Esophagus (tissue), 2 donors: ENCODE measurements around the gene TNS1. TPM values are rescaled to one million over a fixed set of nuclear protein-coding genes. Genes with fewer than 3 reads are reported as not detected.

Source experiments
- H3K27ac ChIP-seq, 2 donors: one replicate each; pipeline ENCODE4 v1.5.1; 2013; ENCODE audit warnings: low read depth in 2 of 2, mild to moderate bottlenecking in 2 of 2, inconsistent platforms in 1 of 2, low read length in 1 of 2, moderate library complexity in 1 of 2
- H3K27me3 ChIP-seq, 2 donors: one replicate each; pipeline ENCODE4 v1.6.1; 2013; ENCODE audit warnings: low read length in 2 of 2, control low read depth in 1 of 2, mild to moderate bottlenecking in 1 of 2; ENCODE audit not compliant: insufficient read depth in 2 of 2, control insufficient read depth in 1 of 2
- H3K36me3 ChIP-seq, 2 donors: one replicate each; pipeline ENCODE4 v1.6.1; 2013; ENCODE audit warnings: low read length in 1 of 2; ENCODE audit not compliant: control insufficient read depth in 2 of 2, insufficient read depth in 2 of 2
- H3K4me1 ChIP-seq, 2 donors: one replicate each; pipeline ENCODE4 v1.6.1; 2013; ENCODE audit warnings: low read length in 1 of 2; ENCODE audit not compliant: control insufficient read depth in 2 of 2, insufficient read depth in 2 of 2
- H3K4me3 ChIP-seq, 2 donors: one replicate each; pipeline ENCODE4 v1.5.1; 2013; ENCODE audit warnings: low read length in 2 of 2, mild to moderate bottlenecking in 2 of 2, low read depth in 1 of 2, moderate library complexity in 1 of 2
- H3K9me3 ChIP-seq, 2 donors: one replicate each; pipeline ENCODE4 v1.6.1; 2013; ENCODE audit warnings: mild to moderate bottlenecking in 2 of 2, low read depth in 1 of 2, low read length in 1 of 2, moderate library complexity in 1 of 2; ENCODE audit not compliant: control insufficient read depth in 2 of 2, insufficient read depth in 1 of 2
- WGBS, 2 donors: extraction: QIAGEN DNeasy Blood & Tissue Kit; methylation state at CpG; one replicate each; pipeline ENCODE4 v1.1.7; 2013; 5-methylcytosine and 5-hydroxymethylcytosine counted together
- polyA plus RNA-seq, 2 donors: library from polyadenylated mRNA; stranded (reverse); fragments of 200-250 nt; gene quantifications; one replicate each; pipeline ENCODE4 v1.2.3, GENCODE V29; 2013
- donor health status: healthy with polysubstance abuse.
- donor health status: Bipolar disorder and iron deficiency.

The TNS1 gene
- polyA plus RNA-seq, 2 donors, result 28.3 to 39.0 TPM

DNA sequence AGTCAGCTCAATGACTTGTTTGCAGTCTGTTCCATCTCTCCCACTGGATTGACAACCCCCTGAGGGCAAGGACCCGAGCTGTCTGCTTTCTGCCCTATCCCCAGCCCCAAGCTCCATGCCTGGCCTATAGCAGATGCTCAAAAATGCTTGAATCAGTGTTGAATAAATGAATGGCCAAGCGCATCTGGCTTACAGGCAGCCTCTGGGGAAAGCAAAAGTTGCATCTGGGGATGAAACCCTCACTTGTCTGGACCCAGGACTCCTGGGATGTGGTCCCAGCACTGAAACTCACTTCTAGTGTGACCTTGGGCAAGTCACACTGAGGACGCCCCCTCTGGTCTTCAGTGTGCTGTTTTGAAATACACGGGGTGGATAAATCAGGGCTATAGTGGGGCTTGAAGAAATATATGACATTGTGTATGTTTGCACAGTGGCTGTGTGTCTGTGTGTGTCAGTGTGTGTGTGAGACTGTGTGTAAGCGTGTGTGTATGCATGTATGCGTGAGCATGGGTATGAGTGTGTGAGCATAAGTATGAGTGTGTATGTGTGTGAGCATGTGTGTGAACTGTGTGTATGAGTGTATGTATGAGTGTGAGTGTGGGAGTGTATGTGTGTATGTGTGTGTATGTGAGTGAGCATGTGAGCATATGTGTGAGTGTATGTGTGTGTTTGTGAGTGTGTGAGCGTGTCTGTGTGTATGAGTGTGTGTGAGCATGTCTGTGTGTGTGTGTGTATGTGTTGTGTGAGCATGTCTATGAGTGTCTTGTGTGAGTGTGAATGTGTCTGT is 27.8 kb upstream of the TNS1 start:
- peaks cover 5 to 57% of the 10 kb centered on the region in 2 donors for H3K4me1 ChIP-seq
- H3K27ac ChIP-seq, result peak overlapping the region in 1 of 2 donors; percentile 75

DNA sequence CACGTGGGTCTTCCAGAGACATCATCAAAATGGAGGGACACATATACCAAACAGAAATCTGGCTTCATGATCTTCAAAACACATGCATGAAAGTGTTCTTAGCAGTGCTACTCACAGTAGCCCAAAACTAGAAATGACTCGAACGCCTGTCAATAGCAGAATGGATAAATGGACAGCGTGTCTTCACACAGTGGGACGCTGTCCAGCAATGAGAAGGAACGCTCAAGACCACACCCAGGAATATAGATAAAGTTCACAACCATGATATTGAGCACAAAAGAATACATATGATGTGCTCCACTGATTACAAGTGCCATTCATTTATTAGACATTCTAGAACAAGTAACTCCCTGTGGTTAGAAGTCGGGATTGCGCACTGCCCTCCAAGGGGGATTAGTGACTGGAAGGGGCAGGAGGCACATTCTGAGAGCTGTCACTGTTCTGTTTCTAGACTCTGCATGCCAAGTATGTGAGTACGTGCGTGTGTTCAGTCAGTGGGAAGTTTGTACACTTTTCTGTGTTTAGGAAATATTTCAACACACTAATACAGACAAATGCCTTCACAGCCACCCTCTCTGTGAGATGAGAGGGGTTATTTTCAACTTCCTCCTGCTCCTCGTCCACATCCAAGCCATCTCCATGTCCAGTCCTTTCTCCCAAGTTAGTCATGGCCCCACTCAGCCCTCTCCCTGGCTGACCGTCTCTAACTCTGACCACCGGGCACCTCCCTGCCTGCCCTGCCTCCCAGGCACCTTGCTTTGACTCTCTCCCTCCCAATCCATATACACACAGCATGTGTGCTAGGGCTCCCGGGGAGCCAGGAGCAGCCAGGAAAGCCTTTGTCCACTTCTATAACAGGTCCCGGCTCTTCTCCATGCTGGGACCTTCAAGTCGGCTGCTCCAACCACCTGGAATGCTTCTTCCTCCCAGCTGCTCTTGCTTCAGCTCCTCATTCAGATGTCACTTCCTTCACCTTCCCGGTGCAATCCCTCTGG is 26.9 kb upstream of the TNS1 start:
- no peaks in the 10 kb centered on the region for H3K36me3 ChIP-seq
- H3K4me1 ChIP-seq, result peaks cover 5 to 57% of the 10 kb centered on the region in 2 donors
- no peaks in the 10 kb centered on the region for H3K9me3 ChIP-seq
- H3K27me3 ChIP-seq, result no peaks in the 10 kb centered on the region
- no peak overlapping the region for H3K4me3 ChIP-seq
- 49 to 55% methylated on average over 17 of the region's 17 CpGs for WGBS, 2 donors
- H3K27ac ChIP-seq, result peak overlapping the region; percentile 43 to 75

More for the DNA sequence above, 27.8 kb upstream of the TNS1 start:
- Histone ChIP-seq H3K36me3 (no peaks in the 10 kb centered on the region), H3K27me3 (no peaks in the 10 kb centered on the region), H3K9me3 (no peaks in the 10 kb centered on the region), H3K4me3 (no peak overlapping the region)
- 78 to 84% methylated on average over 7 of the region's 7 CpGs for WGBS, 2 donors

DNA sequence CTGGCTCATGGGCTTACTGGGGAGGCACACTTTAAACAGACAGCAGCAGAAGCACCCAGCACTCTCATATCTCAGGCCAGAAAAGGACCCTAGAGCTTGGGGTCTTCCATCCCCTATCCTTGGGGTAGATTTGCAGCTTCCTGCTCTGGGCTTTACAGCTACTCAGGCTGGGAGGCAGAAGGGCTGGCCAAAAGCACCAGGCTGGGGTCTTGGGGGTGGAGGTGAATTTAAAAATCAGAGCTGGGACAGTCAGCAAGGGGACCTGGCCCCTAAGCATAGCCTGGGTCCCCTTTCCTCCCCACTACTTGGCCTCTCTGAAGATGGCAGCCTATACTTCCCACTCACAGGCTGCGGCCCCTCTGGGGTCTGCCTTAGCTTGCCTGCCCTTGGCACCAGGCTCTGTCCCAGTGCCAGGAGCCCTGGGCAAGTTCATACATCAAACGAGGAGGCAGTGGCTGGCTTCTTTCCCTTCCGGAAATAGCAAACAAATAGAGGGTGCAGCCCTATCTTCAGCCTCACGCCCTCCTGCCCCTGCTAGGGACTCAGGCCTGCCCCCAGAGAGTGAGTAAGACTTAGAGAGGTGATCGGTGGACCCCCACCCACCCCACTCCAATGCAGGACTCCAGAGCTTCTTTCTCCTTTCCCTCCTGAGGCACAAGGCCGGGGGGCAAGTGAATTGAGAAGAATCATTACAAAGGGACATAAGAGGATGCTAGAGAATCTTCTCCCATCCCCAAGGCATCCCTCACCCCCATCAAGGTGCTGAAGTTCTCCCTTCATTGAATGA is 26.0 kb upstream of the TNS1 start:
- Histone ChIP-seq H3K27me3 (no peaks in the 10 kb centered on the region), H3K36me3 (no peaks in the 10 kb centered on the region), H3K9me3 (no peaks in the 10 kb centered on the region), H3K4me3 (no peak overlapping the region), H3K27ac (peak overlapping the region; percentile 25 to 71), H3K4me1 (peaks cover 2 to 56% of the 10 kb centered on the region in 2 donors)
- 39 to 44% methylated on average over 6 of the region's 6 CpGs for WGBS, 2 donors

DNA sequence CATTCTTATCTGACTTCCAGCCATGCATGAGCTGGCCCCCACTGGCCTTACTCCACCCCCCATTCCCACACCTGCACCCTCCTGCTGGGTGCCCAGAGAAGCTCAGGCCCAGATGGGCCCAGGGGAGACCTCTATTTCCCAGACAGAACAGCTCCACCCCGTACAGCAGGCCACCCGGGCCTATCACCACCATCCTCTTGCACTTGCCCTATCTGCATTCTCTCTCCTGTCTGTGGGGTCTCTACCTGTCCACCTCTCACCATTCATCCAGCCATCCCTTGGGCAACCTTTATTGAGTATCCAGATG is 25.3 kb upstream of the TNS1 start:
- H3K36me3 ChIP-seq, result no peaks in the 10 kb centered on the region
- WGBS, 2 donors, result 78 to 97% methylated on average over 2 of the region's 2 CpGs
- H3K4me1 ChIP-seq, result peaks cover 2 to 55% of the 10 kb centered on the region in 2 donors
- no peaks in the 10 kb centered on the region for H3K27me3 ChIP-seq
- no peaks in the 10 kb centered on the region for H3K9me3 ChIP-seq
- no peak overlapping the region for H3K27ac ChIP-seq
- no peak overlapping the region for H3K4me3 ChIP-seq

DNA sequence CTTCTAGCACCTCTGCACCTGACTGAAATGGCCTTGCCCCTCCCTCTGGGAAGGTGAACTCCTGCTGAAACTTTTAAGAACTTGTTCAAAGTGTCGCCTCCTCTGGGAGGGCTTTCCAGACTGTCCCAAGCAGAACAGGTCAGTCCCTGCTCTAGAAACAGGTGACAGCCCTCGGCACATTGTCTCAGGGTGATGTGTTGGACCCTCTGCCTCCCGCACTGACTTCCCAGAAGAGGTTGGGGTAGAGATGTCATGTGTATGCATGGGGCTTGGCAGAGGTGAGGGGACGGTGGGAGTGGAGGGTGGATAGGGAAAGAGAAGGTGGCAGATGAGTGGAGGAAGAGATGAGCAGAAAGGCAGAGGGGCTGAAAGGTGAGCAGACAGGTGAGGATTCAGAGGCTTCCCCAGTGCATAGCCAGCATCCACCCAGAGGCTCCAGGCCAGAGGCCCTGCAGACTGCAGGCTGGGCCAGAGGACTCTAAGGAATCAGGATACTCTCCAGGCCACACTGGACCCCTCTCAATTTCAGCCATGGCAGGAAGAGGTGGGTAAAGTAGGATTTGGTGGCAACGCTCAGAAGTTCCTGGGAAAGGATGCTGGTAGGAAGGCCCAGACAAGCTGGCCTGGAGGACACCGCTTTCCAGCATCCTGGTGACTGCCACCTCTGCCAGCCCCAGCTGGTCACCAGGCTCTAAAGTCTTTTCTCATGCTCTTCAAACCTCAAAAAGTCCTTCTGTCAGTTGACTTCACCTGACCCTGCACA is 24.8 kb upstream of the TNS1 start:
- no peaks in the 10 kb centered on the region for H3K36me3 ChIP-seq
- no peak overlapping the region for H3K27ac ChIP-seq
- H3K4me1 ChIP-seq, result peaks cover 2 to 49% of the 10 kb centered on the region in 2 donors
- H3K27me3 ChIP-seq, result no peaks in the 10 kb centered on the region
- no peak overlapping the region for H3K4me3 ChIP-seq
- 86 to 90% methylated on average over 6 of the region's 6 CpGs for WGBS, 2 donors
- H3K9me3 ChIP-seq, result no peaks in the 10 kb centered on the region

DNA sequence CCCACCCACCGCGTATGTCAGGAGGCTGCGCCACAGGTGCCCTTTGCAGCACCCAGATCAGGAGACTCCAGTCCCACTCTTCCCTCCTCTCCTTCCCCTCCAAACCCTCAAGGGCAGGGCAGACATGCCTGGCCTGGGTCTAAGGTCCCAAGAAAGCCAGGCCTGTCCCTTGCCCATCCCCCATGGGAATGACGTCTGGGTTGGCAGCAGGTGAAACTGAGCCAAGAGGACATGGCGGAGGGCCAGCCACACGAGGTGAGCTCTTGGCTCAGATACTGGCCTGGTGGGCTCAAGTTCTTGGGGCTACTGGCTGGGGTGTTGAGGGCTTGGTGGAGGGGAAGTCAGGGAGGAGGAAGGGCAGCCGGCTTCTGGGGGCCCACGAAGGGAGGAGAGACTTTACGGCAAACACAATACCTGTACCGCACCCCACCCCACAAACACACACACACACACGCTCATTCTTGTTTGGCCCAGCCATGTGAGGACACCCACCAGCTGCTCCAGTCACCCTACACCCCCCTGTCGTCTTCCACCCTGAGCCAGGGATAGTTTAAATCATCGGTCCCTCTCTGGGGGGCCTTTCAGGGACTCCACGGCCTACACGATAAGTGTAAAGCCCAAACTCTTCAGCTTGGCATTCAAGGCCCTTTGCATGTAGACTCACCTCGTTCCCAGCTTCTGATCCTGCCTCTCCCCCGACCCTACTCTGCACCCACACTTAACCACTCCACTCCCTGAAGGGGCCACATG is 24.1 kb upstream of the TNS1 start:
- 54% methylated on average over 17 of the region's 17 CpGs for WGBS, 2 donors
- H3K4me1 ChIP-seq, result peaks cover 2 to 42% of the 10 kb centered on the region in 2 donors

DNA sequence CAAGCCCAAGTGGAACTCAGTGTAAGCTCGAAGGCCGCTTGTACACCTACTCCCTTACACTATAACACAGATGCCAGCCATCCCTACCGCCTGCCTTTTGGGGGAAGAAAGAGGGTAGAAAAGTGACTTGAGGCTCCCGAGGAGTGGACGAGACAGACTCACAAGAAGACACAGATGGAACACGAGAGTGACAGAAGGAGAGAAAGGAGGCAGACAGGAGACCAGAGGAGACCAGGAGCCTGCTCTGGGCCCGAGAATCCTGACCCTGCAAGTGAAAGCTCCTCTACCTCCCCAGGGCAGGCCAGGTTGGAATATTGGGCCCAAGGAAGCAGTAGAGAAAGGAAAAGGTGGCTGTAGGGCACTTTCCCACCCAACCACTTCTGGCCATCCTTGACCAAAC is 23.4 kb upstream of the TNS1 start:
- no peaks in the 10 kb centered on the region for H3K27me3 ChIP-seq
- H3K4me3 ChIP-seq, result no peak overlapping the region
- WGBS, 2 donors, result 86 to 93% methylated on average over 7 of the region's 7 CpGs
- H3K9me3 ChIP-seq, result no peaks in the 10 kb centered on the region
- H3K36me3 ChIP-seq, result no peaks in the 10 kb centered on the region
- H3K27ac ChIP-seq, result no peak overlapping the region
- peaks cover 2 to 40% of the 10 kb centered on the region in 2 donors for H3K4me1 ChIP-seq

More for the DNA sequence above, 24.1 kb upstream of the TNS1 start:
- H3K27ac ChIP-seq, result no peak overlapping the region
- no peak overlapping the region for H3K4me3 ChIP-seq
- no peaks in the 10 kb centered on the region for H3K36me3 ChIP-seq
- no peaks in the 10 kb centered on the region for H3K27me3 ChIP-seq
- no peaks in the 10 kb centered on the region for H3K9me3 ChIP-seq

DNA sequence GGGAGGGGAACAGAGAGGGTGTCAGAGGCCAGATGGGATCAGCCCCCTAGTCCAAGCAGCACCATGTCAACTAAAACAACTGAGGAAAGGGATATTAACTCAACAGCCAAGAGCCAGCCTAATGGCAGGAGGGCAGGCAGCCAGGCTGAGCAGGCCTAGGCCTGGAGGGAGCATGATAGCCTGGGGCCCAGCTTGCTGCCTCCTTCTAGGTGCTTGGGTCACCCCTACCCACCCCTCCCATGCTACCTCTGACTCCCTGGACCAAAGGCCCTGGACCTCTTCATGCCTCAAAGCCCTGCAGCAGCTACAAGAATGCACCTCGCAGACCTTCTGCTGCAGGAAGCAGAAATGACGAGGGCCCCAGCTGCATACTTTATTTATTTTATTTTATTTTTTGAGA is 22.1 kb upstream of the TNS1 start:
- peaks cover 2 to 28% of the 10 kb centered on the region in 2 donors for H3K4me1 ChIP-seq
- WGBS, 2 donors, result 76 to 90% methylated on average over 2 of the region's 2 CpGs

More for the DNA sequence above, 22.1 kb upstream of the TNS1 start:
- H3K4me3 ChIP-seq, result no peak overlapping the region
- H3K27me3 ChIP-seq, result no peaks in the 10 kb centered on the region
- H3K36me3 ChIP-seq, result no peaks in the 10 kb centered on the region
- no peaks in the 10 kb centered on the region for H3K9me3 ChIP-seq
- H3K27ac ChIP-seq, result no peak overlapping the region
